ENCODE data around the gene BRF1. TPM values are rescaled to one million over a fixed set of nuclear protein-coding genes. Genes with fewer than 3 reads are reported as not detected.

The BRF1 gene
- total RNA-seq, 1 experiment from 2014 or later: 41.2 TPM

GRCh38 chr14:105227346-105227745 lies 73.5 kb downstream of the BRF1 start:
- DNase-seq (ENCODE audit: low read depth, low spot score) (no peak), ATAC-seq (no peak)
- ChIA-PET CTCF (no interaction called here), POLR2A (no interaction called here), RAD21 (ENCODE audit: low non-redundant PET in 1 of 2, low total read pairs in 2 of 2, uncharacterized antibody in 2 of 2, unreplicated experiment in 2 of 2) (no interaction called here)
- no peak overlapping the region for H3K9ac ChIP-seq (ENCODE audit: low read length)
- no peak overlapping the region for H2AFZ ChIP-seq (ENCODE audit: low read depth, low read length, poor library complexity, severe bottlenecking)
- intact Hi-C loops (cut with micrococcal nuclease): no loop called here
- BruUV-seq (replicated peaks): no TSS peak
- no peaks in the 10 kb centered on the region for H3K4me1 ChIP-seq (ENCODE audit: control insufficient read depth in 1 of 2, insufficient read depth in 2 of 2, low read length in 2 of 2)
- H3K9me2 ChIP-seq (ENCODE audit: insufficient read depth): no peaks in the 10 kb centered on the region
- H3K4me3 ChIP-seq (replicated peaks in 1 of 2; ENCODE audit: low read depth in 1 of 2, low read length in 2 of 2): no peak overlapping the region
- TF ChIP-seq SP1 (IDR thresholded peaks at IDR 0.05; ENCODE audit: low read depth) (no peak), RAD21 (IDR thresholded peaks at IDR 0.05; ENCODE audit: low read depth) (no peak), CBX3 (IDR thresholded peaks at IDR 0.05; ENCODE audit: low read depth) (no peak), TCF7L2 (IDR thresholded peaks at IDR 0.05; ENCODE audit: borderline replicate concordance, extremely low read depth, insufficient read depth, insufficient read length) (no peak), JUND (IDR thresholded peaks at IDR 0.05) (no peak), EGR1 (IDR thresholded peaks at IDR 0.05; ENCODE audit: low read depth) (no peak), ELF1 (IDR thresholded peaks at IDR 0.05; ENCODE audit: borderline replicate concordance, low read depth) (no peak), CEBPB (IDR thresholded peaks at IDR 0.05; ENCODE audit: low read depth) (no peak), EZH2phosphoT487 (IDR thresholded peaks at IDR 0.05; ENCODE audit: borderline replicate concordance) (no peak), POLR2AphosphoS5 (IDR thresholded peaks at IDR 0.05; ENCODE audit: low read depth, low read length) (no peak), ZNF274 (IDR thresholded peaks at IDR 0.05; ENCODE audit: low read depth, low read length) (no peak), POLR2A (IDR thresholded peaks at IDR 0.05; ENCODE audit: borderline replicate concordance, extremely low read depth, insufficient read depth, insufficient read length) (no peak), EZH2 (IDR thresholded peaks at IDR 0.05) (no peak), CTCF (IDR thresholded peaks at IDR 0.05 in 2 of 3, conservative IDR thresholded peaks at IDR 0.05 in 1 of 3; ENCODE audit: borderline replicate concordance in 1 of 3, insufficient read depth in 1 of 3, low read depth in 2 of 3, low read length in 2 of 3) (no peak), ZBTB33 (IDR thresholded peaks at IDR 0.05; ENCODE audit: extremely low read depth, insufficient replicate concordance, low read length) (no peak), FOSL1 (IDR thresholded peaks at IDR 0.05; ENCODE audit: low read depth) (no peak)
- TF ChIP-seq, protein P1, sequence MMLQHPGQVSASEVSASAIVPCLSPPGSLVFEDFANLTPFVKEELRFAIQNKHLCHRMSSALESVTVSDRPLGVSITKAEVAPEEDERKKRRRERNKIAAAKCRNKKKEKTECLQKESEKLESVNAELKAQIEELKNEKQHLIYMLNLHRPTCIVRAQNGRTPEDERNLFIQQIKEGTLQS (IDR thresholded peaks at IDR 0.05): no peak
- TF ChIP-seq, protein P2, sequence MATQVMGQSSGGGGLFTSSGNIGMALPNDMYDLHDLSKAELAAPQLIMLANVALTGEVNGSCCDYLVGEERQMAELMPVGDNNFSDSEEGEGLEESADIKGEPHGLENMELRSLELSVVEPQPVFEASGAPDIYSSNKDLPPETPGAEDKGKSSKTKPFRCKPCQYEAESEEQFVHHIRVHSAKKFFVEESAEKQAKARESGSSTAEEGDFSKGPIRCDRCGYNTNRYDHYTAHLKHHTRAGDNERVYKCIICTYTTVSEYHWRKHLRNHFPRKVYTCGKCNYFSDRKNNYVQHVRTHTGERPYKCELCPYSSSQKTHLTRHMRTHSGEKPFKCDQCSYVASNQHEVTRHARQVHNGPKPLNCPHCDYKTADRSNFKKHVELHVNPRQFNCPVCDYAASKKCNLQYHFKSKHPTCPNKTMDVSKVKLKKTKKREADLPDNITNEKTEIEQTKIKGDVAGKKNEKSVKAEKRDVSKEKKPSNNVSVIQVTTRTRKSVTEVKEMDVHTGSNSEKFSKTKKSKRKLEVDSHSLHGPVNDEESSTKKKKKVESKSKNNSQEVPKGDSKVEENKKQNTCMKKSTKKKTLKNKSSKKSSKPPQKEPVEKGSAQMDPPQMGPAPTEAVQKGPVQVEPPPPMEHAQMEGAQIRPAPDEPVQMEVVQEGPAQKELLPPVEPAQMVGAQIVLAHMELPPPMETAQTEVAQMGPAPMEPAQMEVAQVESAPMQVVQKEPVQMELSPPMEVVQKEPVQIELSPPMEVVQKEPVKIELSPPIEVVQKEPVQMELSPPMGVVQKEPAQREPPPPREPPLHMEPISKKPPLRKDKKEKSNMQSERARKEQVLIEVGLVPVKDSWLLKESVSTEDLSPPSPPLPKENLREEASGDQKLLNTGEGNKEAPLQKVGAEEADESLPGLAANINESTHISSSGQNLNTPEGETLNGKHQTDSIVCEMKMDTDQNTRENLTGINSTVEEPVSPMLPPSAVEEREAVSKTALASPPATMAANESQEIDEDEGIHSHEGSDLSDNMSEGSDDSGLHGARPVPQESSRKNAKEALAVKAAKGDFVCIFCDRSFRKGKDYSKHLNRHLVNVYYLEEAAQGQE (IDR thresholded peaks at IDR 0.05; ENCODE audit: low read depth): no peak
- peaks cover 3 to 5% of the 10 kb centered on the region in 2 experiments; a peak in 1 of 4 replicates for H3K36me3 ChIP-seq (ENCODE audit: control insufficient read depth in 1 of 2, insufficient read depth in 2 of 2, low read length in 2 of 2)
- peaks cover 3% of the 10 kb centered on the region for H3K79me2 ChIP-seq (ENCODE audit: insufficient read depth, low read length)
- H3K4me2 ChIP-seq (ENCODE audit: low read length): no peak overlapping the region
- no peaks in the 10 kb centered on the region for H3K9me3 ChIP-seq (ENCODE audit: control insufficient read depth in 1 of 2, insufficient read depth in 1 of 2, low read depth in 1 of 2, low read length in 2 of 2)
- no peak overlapping the region for H3K27ac ChIP-seq (ENCODE audit: low read depth, low read length)
- no peaks in the 10 kb centered on the region for H3K27me3 ChIP-seq (ENCODE audit: insufficient read depth, low read length)
- no peaks in the 10 kb centered on the region for H4K20me1 ChIP-seq (ENCODE audit: insufficient read depth)

Data from HCT116 (cell line).